ENCODE measurements around the gene IBTK.

The IBTK gene

DNA sequence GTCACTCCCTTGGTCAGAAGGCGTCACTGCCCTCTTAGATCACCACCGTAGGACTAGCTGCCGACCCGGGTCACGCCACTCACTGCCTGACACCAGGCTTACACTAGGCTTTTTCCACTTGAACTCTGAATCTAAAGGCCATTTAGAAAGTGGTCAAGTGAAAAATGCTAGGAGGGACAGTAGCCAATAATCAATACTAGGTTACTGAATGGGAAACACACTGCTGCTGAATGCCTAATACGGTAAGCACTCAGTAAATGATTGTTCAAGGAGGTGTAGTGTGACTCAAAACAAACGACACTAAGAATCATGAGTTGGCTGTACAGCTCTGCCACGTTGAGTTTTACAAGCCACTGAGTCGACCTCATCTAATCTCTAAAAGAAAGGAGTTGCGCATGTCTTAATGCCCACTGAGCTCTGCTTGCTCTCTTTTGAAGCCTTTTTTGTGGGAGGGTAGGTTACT lies 760 bp upstream of the IBTK start:
- TF ChIP-seq, protein P1, sequence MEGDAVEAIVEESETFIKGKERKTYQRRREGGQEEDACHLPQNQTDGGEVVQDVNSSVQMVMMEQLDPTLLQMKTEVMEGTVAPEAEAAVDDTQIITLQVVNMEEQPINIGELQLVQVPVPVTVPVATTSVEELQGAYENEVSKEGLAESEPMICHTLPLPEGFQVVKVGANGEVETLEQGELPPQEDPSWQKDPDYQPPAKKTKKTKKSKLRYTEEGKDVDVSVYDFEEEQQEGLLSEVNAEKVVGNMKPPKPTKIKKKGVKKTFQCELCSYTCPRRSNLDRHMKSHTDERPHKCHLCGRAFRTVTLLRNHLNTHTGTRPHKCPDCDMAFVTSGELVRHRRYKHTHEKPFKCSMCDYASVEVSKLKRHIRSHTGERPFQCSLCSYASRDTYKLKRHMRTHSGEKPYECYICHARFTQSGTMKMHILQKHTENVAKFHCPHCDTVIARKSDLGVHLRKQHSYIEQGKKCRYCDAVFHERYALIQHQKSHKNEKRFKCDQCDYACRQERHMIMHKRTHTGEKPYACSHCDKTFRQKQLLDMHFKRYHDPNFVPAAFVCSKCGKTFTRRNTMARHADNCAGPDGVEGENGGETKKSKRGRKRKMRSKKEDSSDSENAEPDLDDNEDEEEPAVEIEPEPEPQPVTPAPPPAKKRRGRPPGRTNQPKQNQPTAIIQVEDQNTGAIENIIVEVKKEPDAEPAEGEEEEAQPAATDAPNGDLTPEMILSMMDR (IDR thresholded peaks at IDR 0.05; ENCODE audit: low read depth, low read length, missing control alignments) = no peak
- no peaks in the 10 kb centered on the region for H3K27me3 ChIP-seq (replicated peaks)
- H3K4me3 ChIP-seq (ENCODE audit: low read depth, low read length) = peak overlapping the region; percentile 87
- peak overlapping the region; percentile 88 for H3K27ac ChIP-seq
- DNase-seq = peak; percentile 32
- no peaks in the 10 kb centered on the region for H3K36me3 ChIP-seq (replicated peaks)
- in situ Hi-C loops (cut with HindIII; ENCODE audit: low pct_ligation_motif_present, low sequenced_read_pairs) = no loop called here

DNA sequence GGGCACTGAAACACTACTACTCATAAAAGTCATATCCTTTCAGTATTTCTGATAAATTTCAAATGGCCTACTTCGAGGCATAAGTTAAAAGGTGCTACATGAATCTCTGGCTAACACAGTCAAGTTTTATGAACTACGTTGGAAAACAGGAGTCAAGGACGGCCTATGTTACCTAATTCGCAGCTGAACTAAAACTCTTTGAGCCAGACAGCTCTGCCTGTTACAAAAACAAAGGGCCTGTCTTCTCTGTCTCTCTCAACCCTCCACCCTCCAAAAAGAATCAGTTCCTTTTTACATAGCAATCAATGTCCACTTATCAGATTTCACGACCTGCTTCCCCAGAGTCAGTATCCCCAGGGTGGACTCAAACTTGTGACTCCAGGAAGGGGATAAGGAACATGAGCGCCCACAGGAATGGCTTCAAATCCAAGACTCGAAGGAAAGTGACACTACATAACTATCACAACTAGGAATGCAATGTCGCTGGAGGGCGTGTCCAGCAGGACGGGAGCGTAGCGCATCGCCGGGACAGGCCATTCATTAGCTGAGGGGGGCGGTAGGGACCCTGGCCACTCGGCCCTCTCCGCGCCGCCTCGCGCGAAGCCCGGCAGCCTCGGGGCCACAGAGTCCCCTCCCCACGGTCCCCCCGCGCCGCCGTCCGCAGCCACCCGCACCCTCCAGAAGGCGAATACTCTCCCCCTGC lies 591 bp downstream of the IBTK start:
- H3K4me3 ChIP-seq (ENCODE audit: low read depth, low read length) = peak overlapping the region; percentile 87
- in situ Hi-C loops (cut with HindIII; ENCODE audit: low pct_ligation_motif_present, low sequenced_read_pairs) = no loop called here
- no peaks in the 10 kb centered on the region for H3K27me3 ChIP-seq (replicated peaks)
- H3K27ac ChIP-seq = peak overlapping the region; percentile 88
- TF ChIP-seq, protein P1 (IDR thresholded peaks at IDR 0.05; ENCODE audit: low read depth, low read length, missing control alignments) = no peak
- DNase-seq = peak; percentile 51
- no peaks in the 10 kb centered on the region for H3K36me3 ChIP-seq (replicated peaks)

DNA sequence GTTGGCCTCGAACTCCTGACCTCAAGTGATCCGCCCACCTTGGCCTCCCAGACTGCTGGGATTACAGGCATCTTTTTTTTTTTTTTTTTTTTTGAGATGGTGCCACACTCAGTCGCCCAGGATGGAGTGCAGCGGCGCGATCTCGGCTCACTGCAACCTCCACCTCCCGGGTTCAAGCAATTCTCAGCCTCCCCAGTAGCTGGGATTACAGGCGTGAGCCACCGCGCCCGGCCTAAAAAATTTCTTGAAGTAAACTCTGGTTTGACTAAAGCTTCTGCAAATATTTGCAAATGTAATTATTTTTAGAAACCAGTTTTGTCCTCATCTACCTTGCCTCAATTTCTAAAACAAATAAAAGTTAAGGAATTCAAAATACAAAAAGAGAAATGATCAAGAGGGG lies 1.2 kb downstream of the IBTK start:
- peak overlapping the region; percentile 88 for H3K27ac ChIP-seq
- no peaks in the 10 kb centered on the region for H3K36me3 ChIP-seq (replicated peaks)
- no peaks in the 10 kb centered on the region for H3K27me3 ChIP-seq (replicated peaks)
- TF ChIP-seq, protein P1 (IDR thresholded peaks at IDR 0.05; ENCODE audit: low read depth, low read length, missing control alignments) = no peak
- in situ Hi-C loops (cut with HindIII; ENCODE audit: low pct_ligation_motif_present, low sequenced_read_pairs) = no loop called here
- DNase-seq = no peak
- peak overlapping the region; percentile 87 for H3K4me3 ChIP-seq (ENCODE audit: low read depth, low read length)

GRCh38 chr6:82245376-82245775 lies 2.2 kb downstream of the IBTK start:
- DNase-seq = no peak
- Histone ChIP-seq H3K27ac (no peak overlapping the region), H3K27me3 (replicated peaks) (no peaks in the 10 kb centered on the region), H3K36me3 (replicated peaks) (no peaks in the 10 kb centered on the region), H3K4me3 (ENCODE audit: low read depth, low read length) (no peak overlapping the region)
- TF ChIP-seq, protein P1 (IDR thresholded peaks at IDR 0.05; ENCODE audit: low read depth, low read length, missing control alignments) = no peak
- in situ Hi-C loops (cut with HindIII; ENCODE audit: low pct_ligation_motif_present, low sequenced_read_pairs) = no loop called here

GRCh38 chr6:82243884-82244283 lies 3.7 kb downstream of the IBTK start:
- DNase-seq = no peak
- Histone ChIP-seq H3K27me3 (replicated peaks) (no peaks in the 10 kb centered on the region), H3K27ac (no peak overlapping the region), H3K36me3 (replicated peaks) (peaks cover 3% of the 10 kb centered on the region), H3K4me3 (ENCODE audit: low read depth, low read length) (no peak overlapping the region)
- in situ Hi-C loops (cut with HindIII; ENCODE audit: low pct_ligation_motif_present, low sequenced_read_pairs) = no loop called here
- TF ChIP-seq, protein P1 (IDR thresholded peaks at IDR 0.05; ENCODE audit: low read depth, low read length, missing control alignments) = no peak

DNA sequence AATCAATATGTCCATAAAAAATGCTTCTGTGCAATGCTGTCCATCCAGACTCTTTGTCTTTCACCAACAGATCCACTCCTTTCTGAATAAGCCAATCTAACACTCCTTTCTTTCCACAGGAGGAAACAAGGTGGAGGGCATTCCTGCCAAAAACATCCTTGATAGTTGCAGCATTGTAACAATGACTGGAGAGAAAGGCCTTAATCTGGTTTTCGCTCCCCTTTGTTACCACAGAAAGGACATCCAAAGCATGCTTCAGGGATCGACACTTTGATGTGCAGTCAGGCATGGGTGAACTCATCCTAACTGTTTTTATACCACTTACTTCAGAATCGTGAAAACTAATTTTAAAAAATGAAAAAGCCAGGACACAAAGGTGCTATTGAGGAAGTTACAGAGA lies 7.4 kb downstream of the IBTK start:
- Histone ChIP-seq H3K4me3 (ENCODE audit: low read depth, low read length) (no peak overlapping the region), H3K27ac (no peak overlapping the region), H3K27me3 (replicated peaks) (no peaks in the 10 kb centered on the region), H3K36me3 (replicated peaks) (peaks cover 6% of the 10 kb centered on the region)
- DNase-seq = no peak
- TF ChIP-seq, protein P1 (IDR thresholded peaks at IDR 0.05; ENCODE audit: low read depth, low read length, missing control alignments) = no peak
- in situ Hi-C loops (cut with HindIII; ENCODE audit: low pct_ligation_motif_present, low sequenced_read_pairs) = no loop called here

All from brain microvascular endothelial cell (primary cell).